Endodermal cell (in vitro differentiated cells): ENCODE data around the gene TOP3B. TPM values are rescaled to one million over a fixed set of nuclear protein-coding genes. Genes with fewer than 3 reads are reported as not detected.
"Not testable (repeated sequence)": the region's sequence is repeated elsewhere in the genome, so short reads cannot be mapped to it uniquely, and the experiment has no call there.

Experiments used
- DNase-seq: peaks from one replicate; pipeline ENCODE4 v3.0.0-alpha.2; 2017
- H3K27ac ChIP-seq: 2 replicates; pipeline ENCODE4 v1.5.1; 2013; ENCODE audit warnings: mild to moderate bottlenecking, low read depth, low read length, moderate library complexity
- H3K27me3 ChIP-seq: 2 replicates; pipeline ENCODE4 v1.6.1; 2013; ENCODE audit warnings: mild to moderate bottlenecking, low read length, moderate library complexity; ENCODE audit not compliant: insufficient read depth, control insufficient read depth, poor library complexity, severe bottlenecking
- H3K36me3 ChIP-seq: 2 replicates; pipeline ENCODE4 v1.7.0; 2013; ENCODE audit warnings: mild to moderate bottlenecking, low read length, moderate library complexity; ENCODE audit not compliant: control insufficient read depth, insufficient read depth
- H3K4me1 ChIP-seq: one replicate; pipeline ENCODE4 v1.7.0; 2013; ENCODE audit warnings: low read length; ENCODE audit not compliant: control insufficient read depth, insufficient read depth
- H3K4me3 ChIP-seq: 2 replicates; pipeline ENCODE4 v1.5.1; 2013; ENCODE audit warnings: mild to moderate bottlenecking, low read length, moderate library complexity
- H3K9ac ChIP-seq: 2 replicates; pipeline ENCODE4 v1.6.1; 2013; ENCODE audit warnings: mild to moderate bottlenecking, low read length, moderate library complexity; ENCODE audit not compliant: poor library complexity, severe bottlenecking; ENCODE audit errors: extremely low read depth
- H3K9me3 ChIP-seq: 2 replicates; pipeline ENCODE4 v1.6.1; 2013; ENCODE audit warnings: mild to moderate bottlenecking, low read length, moderate library complexity; ENCODE audit not compliant: control insufficient read depth
- H3K27ac Mint-ChIP-seq: 2 replicates; pipeline ENCODE4 v1.8.0; 2020; ENCODE audit warnings: mixed read lengths
- H3K27me3 Mint-ChIP-seq: 2 replicates; pipeline ENCODE4 v1.8.0; 2021; ENCODE audit warnings: mild to moderate bottlenecking, mixed read lengths; ENCODE audit not compliant: insufficient read depth
- H3K36me3 Mint-ChIP-seq: 2 replicates; pipeline ENCODE4 v1.8.0; 2020; ENCODE audit warnings: low read depth, mixed read lengths
- H3K4me1 Mint-ChIP-seq: 2 replicates; pipeline ENCODE4 v1.8.0; 2020; ENCODE audit warnings: mixed read lengths
- H3K4me3 Mint-ChIP-seq: 2 replicates; pipeline ENCODE4 v1.8.0; 2020; ENCODE audit warnings: mild to moderate bottlenecking, moderate library complexity, mixed read lengths
- H3K9me3 Mint-ChIP-seq: 2 replicates; pipeline ENCODE4 v1.8.0; 2020; ENCODE audit warnings: mild to moderate bottlenecking, mixed read lengths
- WGBS, 2 experiments: methylation state at CpG; one replicate each; pipeline versions ENCODE4 v1.1.5 to v1.1.7; 2013; ENCODE audit warnings: missing lambda C conversion rate in 2 of 2, mixed read lengths in 1 of 2; ENCODE audit not compliant: insufficient coverage in 1 of 2, insufficient read length in 1 of 2; 5-methylcytosine and 5-hydroxymethylcytosine counted together
- total RNA-seq, 2 donors: library from RNA; stranded (reverse); fragmentation: NEBNext Ultra II Directional in 1 of 2; extraction: Animal tissue kit (Norgen Biotek cat#: 25700) in 1 of 2; gene quantifications; 2 replicates in 1 of 2; 3 replicates in 1 of 2; pipeline ENCODE4 v1.2.1, GENCODE V29; 2021
- TF ChIP-seq, protein P1 (sequence below): fragments of 200-600 bp; sonication (generic); conservative IDR thresholded peaks from 2 replicates; pipeline ENCODE4 v1.5.0; 2021; ENCODE audit warnings: antibody characterized with exemption, mild to moderate bottlenecking

Gene TOP3B
- total RNA-seq, 2 donors from 2014 or later, result 68.8 to 71.9 TPM

- Histone ChIP-seq H3K27me3 (no peaks in the 10 kb centered on the region), H3K4me1 (peaks cover 4% of the 10 kb centered on the region), H3K9me3 (no peaks in the 10 kb centered on the region), H3K27ac (no peak overlapping the region), H3K9ac (no peak overlapping the region), H3K4me3 (no peak overlapping the region), H3K36me3 (peaks cover 32% of the 10 kb centered on the region)
- Mint-ChIP-seq H3K4me1 (peaks cover 10% of the 10 kb centered on the region), H3K36me3 (peaks cover 17% of the 10 kb centered on the region), H3K27me3 (no peaks in the 10 kb centered on the region), H3K27ac (no peak overlapping the region), H3K4me3 (no peak overlapping the region), H3K9me3 (no peaks in the 10 kb centered on the region)
- TF ChIP-seq, protein P1, sequence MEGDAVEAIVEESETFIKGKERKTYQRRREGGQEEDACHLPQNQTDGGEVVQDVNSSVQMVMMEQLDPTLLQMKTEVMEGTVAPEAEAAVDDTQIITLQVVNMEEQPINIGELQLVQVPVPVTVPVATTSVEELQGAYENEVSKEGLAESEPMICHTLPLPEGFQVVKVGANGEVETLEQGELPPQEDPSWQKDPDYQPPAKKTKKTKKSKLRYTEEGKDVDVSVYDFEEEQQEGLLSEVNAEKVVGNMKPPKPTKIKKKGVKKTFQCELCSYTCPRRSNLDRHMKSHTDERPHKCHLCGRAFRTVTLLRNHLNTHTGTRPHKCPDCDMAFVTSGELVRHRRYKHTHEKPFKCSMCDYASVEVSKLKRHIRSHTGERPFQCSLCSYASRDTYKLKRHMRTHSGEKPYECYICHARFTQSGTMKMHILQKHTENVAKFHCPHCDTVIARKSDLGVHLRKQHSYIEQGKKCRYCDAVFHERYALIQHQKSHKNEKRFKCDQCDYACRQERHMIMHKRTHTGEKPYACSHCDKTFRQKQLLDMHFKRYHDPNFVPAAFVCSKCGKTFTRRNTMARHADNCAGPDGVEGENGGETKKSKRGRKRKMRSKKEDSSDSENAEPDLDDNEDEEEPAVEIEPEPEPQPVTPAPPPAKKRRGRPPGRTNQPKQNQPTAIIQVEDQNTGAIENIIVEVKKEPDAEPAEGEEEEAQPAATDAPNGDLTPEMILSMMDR, result no peak
- 92 to 94% methylated on average over 6 to 8 of the region's 8 CpGs for WGBS, 2 experiments
- no peak for DNase-seq
Observed at GRCh38 chr22:21941921-21942320, 40.7 kb downstream of the TOP3B start.

DNA sequence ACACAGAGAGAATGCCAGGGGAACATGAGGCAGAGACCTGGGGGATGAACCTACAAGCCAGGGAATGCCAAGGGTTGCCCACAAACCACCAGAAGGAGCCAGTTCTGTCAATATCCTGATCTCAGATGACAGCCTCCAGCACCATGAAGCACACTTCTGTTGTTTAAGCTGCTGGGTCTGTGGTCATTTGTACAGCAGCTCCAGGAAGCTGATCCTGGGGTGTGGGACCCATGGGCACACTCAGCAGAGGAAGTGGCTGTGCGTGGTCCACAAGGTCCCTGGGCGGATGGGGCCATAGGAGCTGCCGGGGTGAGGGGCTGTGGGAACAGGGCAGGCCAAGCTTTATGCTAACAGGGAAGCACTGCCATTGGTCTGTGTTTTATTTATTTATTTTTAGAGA lies 42.1 kb downstream of the TOP3B start:
- DNase-seq, result no peak
- 64 to 92% methylated on average over 2 to 3 of the region's 3 CpGs for WGBS, 2 experiments
- Mint-ChIP-seq H3K27me3 (no peaks in the 10 kb centered on the region), H3K9me3 (no peaks in the 10 kb centered on the region), H3K36me3 (peaks cover 25% of the 10 kb centered on the region), H3K4me1 (peaks cover 8% of the 10 kb centered on the region), H3K27ac (no peak overlapping the region), H3K4me3 (no peak overlapping the region)
- TF ChIP-seq, protein P1, result no peak
- Histone ChIP-seq H3K4me3 (no peak overlapping the region), H3K27ac (no peak overlapping the region), H3K4me1 (peaks cover 4% of the 10 kb centered on the region), H3K27me3 (no peaks in the 10 kb centered on the region), H3K36me3 (peaks cover 45% of the 10 kb centered on the region), H3K9ac (no peak overlapping the region), H3K9me3 (no peaks in the 10 kb centered on the region)

DNA sequence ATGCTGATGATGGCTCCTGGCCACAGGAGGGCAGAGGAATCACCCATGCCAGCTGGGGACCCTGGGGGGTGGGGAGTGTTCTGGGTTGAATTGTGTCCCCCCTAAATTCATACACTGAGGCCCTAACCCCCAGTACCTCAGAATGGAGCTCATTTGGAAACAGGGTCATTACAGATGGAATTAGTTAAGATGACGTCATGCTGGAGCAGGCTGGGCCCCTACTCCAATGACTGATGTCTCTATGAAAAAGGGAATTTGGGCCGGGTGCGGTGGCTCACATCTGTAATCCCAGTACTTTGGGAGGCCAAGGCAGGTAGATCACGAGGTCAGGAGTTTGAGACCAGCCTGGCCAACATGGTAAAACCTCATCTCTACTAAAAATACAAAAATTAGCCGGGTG lies 42.7 kb downstream of the TOP3B start:
- H3K36me3 Mint-ChIP-seq, result peaks cover 24% of the 10 kb centered on the region
- H3K9me3 ChIP-seq, DNase-seq, H3K9ac ChIP-seq, H3K4me1 Mint-ChIP-seq, H3K27ac ChIP-seq, H3K27ac Mint-ChIP-seq, H3K4me3 Mint-ChIP-seq, H3K9me3 Mint-ChIP-seq, H3K27me3 Mint-ChIP-seq, H3K4me3 ChIP-seq, H3K4me1 ChIP-seq, H3K27me3 ChIP-seq: not testable (repeated sequence)
- WGBS, 2 experiments, result 94 to 96% methylated on average over 3 to 4 of the region's 5 CpGs
- peaks cover 43% of the 10 kb centered on the region for H3K36me3 ChIP-seq

GRCh38 chr22:21939461-21939913 lies 43.1 kb downstream of the TOP3B start:
- H3K27ac Mint-ChIP-seq, result no peak overlapping the region
- peaks cover 4% of the 10 kb centered on the region for H3K4me1 ChIP-seq
- DNase-seq, result no peak
- WGBS, 2 experiments, result 92% methylated on average over 10 of the region's 10 CpGs; no CpG with 5 or more reads in 1 of the 2 experiments
- H3K4me3 ChIP-seq, result no peak overlapping the region
- peaks cover 8% of the 10 kb centered on the region for H3K4me1 Mint-ChIP-seq
- H3K9ac ChIP-seq, result no peak overlapping the region
- no peaks in the 10 kb centered on the region for H3K9me3 Mint-ChIP-seq
- H3K9me3 ChIP-seq, result no peaks in the 10 kb centered on the region
- peaks cover 40% of the 10 kb centered on the region for H3K36me3 ChIP-seq
- H3K27me3 Mint-ChIP-seq, result no peaks in the 10 kb centered on the region
- TF ChIP-seq, protein P1, result no peak
- H3K27ac ChIP-seq, result no peak overlapping the region
- H3K36me3 Mint-ChIP-seq, result peaks cover 22% of the 10 kb centered on the region
- no peaks in the 10 kb centered on the region for H3K27me3 ChIP-seq
- no peak overlapping the region for H3K4me3 Mint-ChIP-seq
